Measurements from ENCODE around the gene ZNF444.
A peak's percentile ranks its signal among the peaks of the same experiment; 100 is the strongest.

Gene ZNF444

GRCh38 chr19:56155124-56155687 lies 14.1 kb downstream of the ZNF444 start:
- H3K4me3 ChIP-seq (ENCODE audit: low read depth, low read length) = no peak overlapping the region
- CTCF ChIA-PET = interaction anchor here (1.0 to 2.0 kb wide), 4 partner anchors 9 to 178 kb away, joined by 3 to 5 read pairs (median 4); no protein-coding TSS in a partner anchor
- POLR2A ChIA-PET = no interaction called here
- TF ChIP-seq, protein P1, sequence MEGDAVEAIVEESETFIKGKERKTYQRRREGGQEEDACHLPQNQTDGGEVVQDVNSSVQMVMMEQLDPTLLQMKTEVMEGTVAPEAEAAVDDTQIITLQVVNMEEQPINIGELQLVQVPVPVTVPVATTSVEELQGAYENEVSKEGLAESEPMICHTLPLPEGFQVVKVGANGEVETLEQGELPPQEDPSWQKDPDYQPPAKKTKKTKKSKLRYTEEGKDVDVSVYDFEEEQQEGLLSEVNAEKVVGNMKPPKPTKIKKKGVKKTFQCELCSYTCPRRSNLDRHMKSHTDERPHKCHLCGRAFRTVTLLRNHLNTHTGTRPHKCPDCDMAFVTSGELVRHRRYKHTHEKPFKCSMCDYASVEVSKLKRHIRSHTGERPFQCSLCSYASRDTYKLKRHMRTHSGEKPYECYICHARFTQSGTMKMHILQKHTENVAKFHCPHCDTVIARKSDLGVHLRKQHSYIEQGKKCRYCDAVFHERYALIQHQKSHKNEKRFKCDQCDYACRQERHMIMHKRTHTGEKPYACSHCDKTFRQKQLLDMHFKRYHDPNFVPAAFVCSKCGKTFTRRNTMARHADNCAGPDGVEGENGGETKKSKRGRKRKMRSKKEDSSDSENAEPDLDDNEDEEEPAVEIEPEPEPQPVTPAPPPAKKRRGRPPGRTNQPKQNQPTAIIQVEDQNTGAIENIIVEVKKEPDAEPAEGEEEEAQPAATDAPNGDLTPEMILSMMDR (IDR thresholded peaks at IDR 0.05; ENCODE audit: insufficient read depth, low read length, missing control alignments) = peak; percentile 25
- DNase-seq (ENCODE audit: low read depth, low spot score) = no peak

GRCh38 chr19:56156768-56157167 lies 15.7 kb downstream of the ZNF444 start:
- no peak overlapping the region for H3K4me3 ChIP-seq (ENCODE audit: low read depth, low read length)
- ChIA-PET POLR2A (no interaction called here), CTCF (no interaction called here)
- DNase-seq (ENCODE audit: low read depth, low spot score) = no peak
- TF ChIP-seq, protein P1 (IDR thresholded peaks at IDR 0.05; ENCODE audit: insufficient read depth, low read length, missing control alignments) = no peak

GRCh38 chr19:56158170-56158757 lies 17.2 kb downstream of the ZNF444 start:
- no peak overlapping the region for H3K4me3 ChIP-seq (ENCODE audit: low read depth, low read length)
- ChIA-PET POLR2A (no interaction called here), CTCF (interaction anchor here (0.8 to 0.9 kb wide), 2 partner anchors 8 to 95 kb away, joined by 3 read pairs; no protein-coding TSS in a partner anchor)
- no peak for DNase-seq (ENCODE audit: low read depth, low spot score)
- TF ChIP-seq, protein P1 (IDR thresholded peaks at IDR 0.05; ENCODE audit: insufficient read depth, low read length, missing control alignments) = no peak

DNA sequence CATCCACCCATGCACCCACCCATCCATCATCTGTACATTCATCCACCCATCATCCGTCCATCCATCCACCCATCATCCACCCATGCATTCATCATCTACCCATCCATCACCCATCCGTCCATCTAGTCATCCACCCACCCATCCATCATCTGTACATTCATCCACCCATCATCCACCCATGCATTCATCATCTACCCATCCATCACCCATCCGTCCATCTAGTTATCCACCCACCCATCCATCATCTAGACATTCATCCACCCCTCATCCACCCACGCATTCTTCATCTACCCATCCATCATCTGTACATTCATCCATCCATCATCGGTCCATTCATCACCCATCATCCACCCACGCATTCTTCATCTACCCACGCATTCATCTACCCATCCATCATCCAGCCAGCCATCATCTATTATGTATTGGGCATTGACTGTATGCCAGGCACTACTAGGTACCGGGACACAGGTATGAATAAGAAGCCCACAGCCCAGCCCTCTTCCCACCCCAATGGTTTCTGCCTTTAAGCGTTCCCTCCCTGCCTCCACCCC lies 18.0 kb downstream of the ZNF444 start:
- TF ChIP-seq, protein P1 (IDR thresholded peaks at IDR 0.05; ENCODE audit: insufficient read depth, low read length, missing control alignments) = no peak
- POLR2A ChIA-PET = no interaction called here
- no peak overlapping the region for H3K4me3 ChIP-seq (ENCODE audit: low read depth, low read length)
- CTCF ChIA-PET = no interaction called here
- DNase-seq (ENCODE audit: low read depth, low spot score) = no peak

DNA sequence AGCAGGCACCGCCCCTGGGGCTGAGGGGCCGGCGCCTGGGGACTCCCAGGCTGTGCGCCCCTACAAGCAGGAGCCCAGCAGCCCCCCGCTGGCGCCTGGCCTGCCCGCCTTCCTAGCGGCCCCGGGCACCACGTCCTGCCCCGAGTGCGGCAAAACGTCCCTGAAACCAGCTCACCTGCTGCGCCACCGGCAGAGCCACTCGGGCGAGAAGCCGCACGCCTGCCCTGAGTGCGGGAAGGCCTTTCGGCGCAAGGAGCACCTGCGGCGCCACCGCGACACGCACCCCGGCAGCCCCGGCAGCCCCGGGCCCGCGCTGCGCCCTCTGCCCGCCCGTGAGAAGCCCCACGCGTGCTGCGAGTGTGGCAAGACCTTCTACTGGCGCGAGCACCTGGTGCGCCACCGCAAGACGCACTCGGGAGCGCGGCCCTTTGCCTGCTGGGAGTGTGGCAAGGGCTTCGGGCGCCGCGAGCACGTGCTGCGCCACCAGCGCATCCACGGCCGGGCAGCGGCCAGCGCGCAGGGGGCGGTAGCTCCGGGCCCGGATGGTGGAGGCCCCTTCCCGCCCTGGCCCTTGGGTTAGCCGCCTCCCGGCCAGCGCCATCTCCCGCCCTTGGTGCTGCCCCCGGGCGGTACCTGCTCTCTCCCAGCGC lies 18.7 kb downstream of the ZNF444 start:
- no peak overlapping the region for H3K4me3 ChIP-seq (ENCODE audit: low read depth, low read length)
- ChIA-PET CTCF (no interaction called here), POLR2A (no interaction called here)
- TF ChIP-seq, protein P1 (IDR thresholded peaks at IDR 0.05; ENCODE audit: insufficient read depth, low read length, missing control alignments) = no peak
- DNase-seq (ENCODE audit: low read depth, low spot score) = no peak

GRCh38 chr19:56161534-56161933 lies 20.4 kb downstream of the ZNF444 start:
- ChIA-PET CTCF (interaction anchor here (2.5 kb wide), 1 partner anchor 10 kb away, joined by 7 read pairs; no protein-coding TSS in a partner anchor), POLR2A (no interaction called here)
- no peak for DNase-seq (ENCODE audit: low read depth, low spot score)
- H3K4me3 ChIP-seq (ENCODE audit: low read depth, low read length) = no peak overlapping the region
- TF ChIP-seq, protein P1 (IDR thresholded peaks at IDR 0.05; ENCODE audit: insufficient read depth, low read length, missing control alignments) = no peak

Measured in AG04449 (cell line).